Activated CD4-positive, alpha-beta T cell treated with anti-CD3 and anti-CD28 coated beads, Interleukin-2, Interleukin-4, amounts not matched to agents 100 ng/mL and 50 ng/mL, durations not matched to agents 16 hours and 8 hours (primary cell): ENCODE data around the gene GABRA5.
"Not testable (repeated sequence)": the region's sequence is repeated elsewhere in the genome, so short reads cannot be mapped to it uniquely, and the experiment has no call there.

ENCODE experiments used
- DNase-seq: peaks from one replicate; pipeline ENCODE4 v3.0.0-alpha.2; 2020; ENCODE audit warnings: low spot score

The GABRA5 gene

GRCh38 chr15:26866298-26867199, at the start of gene GABRA5:
GABRA5 (plus strand) TSS chr15:26867062; CDS start chr15:26869249, 2,187 bp downstream.
- no peak for DNase-seq

- not testable (repeated sequence) for DNase-seq
Observed at GRCh38 chr15:26831191-26831590, 35.7 kb upstream of the GABRA5 start.

- no peak for DNase-seq
Observed at GRCh38 chr15:26831951-26832350, 34.9 kb upstream of the GABRA5 start.

GRCh38 chr15:26838742-26839460, 28.0 kb upstream of the GABRA5 start:
- DNase-seq: peak; percentile 15

GRCh38 chr15:26841514-26841913, 25.3 kb upstream of the GABRA5 start:
- DNase-seq: no peak

GRCh38 chr15:26841941-26842340, 24.9 kb upstream of the GABRA5 start:
- DNase-seq: no peak

- DNase-seq: no peak
Observed at GRCh38 chr15:26842391-26842790, 24.5 kb upstream of the GABRA5 start.

GRCh38 chr15:26844901-26845300, 22.0 kb upstream of the GABRA5 start:
- DNase-seq: no peak

- DNase-seq: no peak
Observed at GRCh38 chr15:26848498-26848897, 18.4 kb upstream of the GABRA5 start.

- DNase-seq: no peak
Observed at GRCh38 chr15:26850161-26850560, 16.7 kb upstream of the GABRA5 start.

- no peak for DNase-seq
Observed at GRCh38 chr15:26852980-26853379, 13.9 kb upstream of the GABRA5 start.

GRCh38 chr15:26854435-26854834, 12.4 kb upstream of the GABRA5 start:
- DNase-seq: no peak

GRCh38 chr15:26864664-26865191, 2.1 kb upstream of the GABRA5 start:
- peak; percentile 19 for DNase-seq

- DNase-seq: no peak
Observed at GRCh38 chr15:26867200-26868007, 542 bp downstream of the GABRA5 start.

- DNase-seq: no peak
Observed at GRCh38 chr15:26868029-26868685, 1.3 kb downstream of the GABRA5 start.

- no peak for DNase-seq
Observed at GRCh38 chr15:26869628-26870027, 2.8 kb downstream of the GABRA5 start.

GRCh38 chr15:26870346-26870745, 3.5 kb downstream of the GABRA5 start:
- DNase-seq: no peak

GRCh38 chr15:26872206-26872605, 5.3 kb downstream of the GABRA5 start:
- DNase-seq: no peak

- no peak for DNase-seq
Observed at GRCh38 chr15:26873846-26874245, 7.0 kb downstream of the GABRA5 start.

- DNase-seq: no peak
Observed at GRCh38 chr15:26874774-26875475, 8.1 kb downstream of the GABRA5 start.

GRCh38 chr15:26875476-26875850, 8.6 kb downstream of the GABRA5 start:
- no peak for DNase-seq
